PC-9 (cell line): ENCODE results near the gene BRCC3.

Source experiments
- EZH2 ChIP-seq: fragments of 200-600 bp; sonication (generic); IDR thresholded peaks from 2 replicates; pipeline ENCODE4 v1.8.0; 2017; ENCODE audit warnings: antibody characterized with exemption, low read depth
- TF ChIP-seq, protein P1 (sequence below): fragments of 200-600 bp; sonication (generic); conservative IDR thresholded peaks from 2 replicates; pipeline ENCODE4 v1.6.1; 2017; ENCODE audit warnings: mixed run types, antibody characterized with exemption, mild to moderate bottlenecking, moderate library complexity

DNA sequence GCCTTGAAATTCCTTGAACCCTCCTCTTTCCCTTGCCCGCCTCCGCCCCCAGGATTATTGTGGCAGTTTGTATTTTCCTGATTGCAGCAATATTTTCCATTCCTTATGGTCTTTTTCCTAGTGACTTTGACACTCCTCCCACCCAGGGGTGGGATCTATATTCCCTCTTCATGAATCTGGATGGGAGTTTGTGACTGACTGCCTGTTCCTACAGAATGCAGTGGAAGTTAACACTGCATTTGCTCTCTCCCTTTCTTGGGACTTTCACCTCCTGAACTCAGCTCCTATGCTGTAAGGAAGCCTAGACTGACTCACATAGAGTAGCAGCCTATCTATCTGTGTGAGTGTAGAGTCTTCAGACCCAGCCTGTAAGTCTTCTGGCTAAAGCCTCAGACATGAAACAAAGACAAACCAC, 42.4 kb upstream of the BRCC3 start:
- TF ChIP-seq, protein P1, sequence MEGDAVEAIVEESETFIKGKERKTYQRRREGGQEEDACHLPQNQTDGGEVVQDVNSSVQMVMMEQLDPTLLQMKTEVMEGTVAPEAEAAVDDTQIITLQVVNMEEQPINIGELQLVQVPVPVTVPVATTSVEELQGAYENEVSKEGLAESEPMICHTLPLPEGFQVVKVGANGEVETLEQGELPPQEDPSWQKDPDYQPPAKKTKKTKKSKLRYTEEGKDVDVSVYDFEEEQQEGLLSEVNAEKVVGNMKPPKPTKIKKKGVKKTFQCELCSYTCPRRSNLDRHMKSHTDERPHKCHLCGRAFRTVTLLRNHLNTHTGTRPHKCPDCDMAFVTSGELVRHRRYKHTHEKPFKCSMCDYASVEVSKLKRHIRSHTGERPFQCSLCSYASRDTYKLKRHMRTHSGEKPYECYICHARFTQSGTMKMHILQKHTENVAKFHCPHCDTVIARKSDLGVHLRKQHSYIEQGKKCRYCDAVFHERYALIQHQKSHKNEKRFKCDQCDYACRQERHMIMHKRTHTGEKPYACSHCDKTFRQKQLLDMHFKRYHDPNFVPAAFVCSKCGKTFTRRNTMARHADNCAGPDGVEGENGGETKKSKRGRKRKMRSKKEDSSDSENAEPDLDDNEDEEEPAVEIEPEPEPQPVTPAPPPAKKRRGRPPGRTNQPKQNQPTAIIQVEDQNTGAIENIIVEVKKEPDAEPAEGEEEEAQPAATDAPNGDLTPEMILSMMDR = no peak
- TF ChIP-seq EZH2 = no peak
